HG03378 (cell line): Measurements from ENCODE around the gene UGT1A10.
"Not testable (repeated sequence)": the region's sequence is repeated elsewhere in the genome, so short reads cannot be mapped to it uniquely, and the experiment has no call there.

ENCODE experiments used
- ATAC-seq: cut with Tn5 transposase; IDR thresholded peaks from one replicate; pipeline ENCODE4 v1.9.1; 2021; ENCODE audit warnings: mild to moderate bottlenecking, moderate library complexity; ENCODE audit not compliant: unreplicated experiment

Gene UGT1A10

GRCh38 chr2:233655043-233655442, 18.8 kb downstream of the UGT1A10 start:
- no peak for ATAC-seq

GRCh38 chr2:233655943-233656342, 19.7 kb downstream of the UGT1A10 start:
- not testable (repeated sequence) for ATAC-seq

GRCh38 chr2:233656443-233656842, 20.2 kb downstream of the UGT1A10 start:
- ATAC-seq = no peak

- no peak for ATAC-seq
These were observed 22.4 kb downstream of the UGT1A10 start for GRCh38 chr2:233658610-233659009.

- no peak for ATAC-seq
These were observed 27.7 kb downstream of the UGT1A10 start for GRCh38 chr2:233663911-233664310.

GRCh38 chr2:233668605-233669260, 32.5 kb downstream of the UGT1A10 start:
- ATAC-seq = no peak

GRCh38 chr2:233671290-233672161, 35.3 kb downstream of the UGT1A10 start, which contains the start of gene UGT1A9:
Gene UGT1A9 (plus strand): TSS chr2:233671898. CDS start chr2:233671935, 37 bp downstream.
- ATAC-seq = no peak

GRCh38 chr2:233672886-233673285, 36.6 kb downstream of the UGT1A10 start:
- ATAC-seq = no peak

- ATAC-seq = no peak
These were observed 37.6 kb downstream of the UGT1A10 start for GRCh38 chr2:233673896-233674295.

- ATAC-seq = no peak
These were observed 38.1 kb downstream of the UGT1A10 start for GRCh38 chr2:233674314-233674713.

- no peak for ATAC-seq
These were observed 38.7 kb downstream of the UGT1A10 start for GRCh38 chr2:233674995-233675394.

GRCh38 chr2:233676046-233676445, 39.8 kb downstream of the UGT1A10 start:
- no peak for ATAC-seq

GRCh38 chr2:233679196-233679595, 42.9 kb downstream of the UGT1A10 start:
- no peak for ATAC-seq

- no peak for ATAC-seq
These were observed 44.3 kb downstream of the UGT1A10 start for GRCh38 chr2:233680361-233681045.

- no peak for ATAC-seq
These were observed 45.4 kb downstream of the UGT1A10 start, which contains the start of gene UGT1A7 for GRCh38 chr2:233681521-233682099. Gene UGT1A7 (plus strand): TSS chr2:233681901. CDS start chr2:233681938, 37 bp downstream.

GRCh38 chr2:233684640-233685039, 48.4 kb downstream of the UGT1A10 start:
- no peak for ATAC-seq

GRCh38 chr2:233686928-233687327, 50.7 kb downstream of the UGT1A10 start:
- ATAC-seq = no peak

GRCh38 chr2:233688341-233688740, 52.1 kb downstream of the UGT1A10 start:
- no peak for ATAC-seq

GRCh38 chr2:233689031-233689430, 52.8 kb downstream of the UGT1A10 start:
- ATAC-seq = no peak

GRCh38 chr2:233689501-233689900, 53.3 kb downstream of the UGT1A10 start:
- no peak for ATAC-seq

GRCh38 chr2:233690444-233690843, 54.2 kb downstream of the UGT1A10 start:
- no peak for ATAC-seq
